ENCODE measurements around the gene TBC1D16.

Gene TBC1D16

GRCh38 chr17:80035687-80035936, at the start of gene TBC1D16:
Gene TBC1D16 (minus strand): TSS chr17:80035872. CDS start chr17:80013547, 22,325 bp downstream.
- Histone ChIP-seq H3K27me3 (replicated peaks; ENCODE audit: control insufficient read depth, insufficient read depth, low read length) (no peaks in the 10 kb centered on the region), H3K9me3 (ENCODE audit: control insufficient read depth, low read length) (no peaks in the 10 kb centered on the region), H3K4me3 (ENCODE audit: low read length) (peak within 1 kb of the TSS; percentile 95), H3K9ac (ENCODE audit: low read length) (peak within 1 kb of the TSS; percentile 98), H3K4me1 (ENCODE audit: control insufficient read depth, insufficient read depth, low read length) (peaks cover 40% of the 10 kb centered on the region), H3K36me3 (ENCODE audit: control insufficient read depth, insufficient read depth, low read length, severe bottlenecking) (peaks cover 5% of the 10 kb centered on the region)
- no peak for DNase-seq (ENCODE audit: low read depth)

- no peaks in the 10 kb centered on the region for H3K36me3 ChIP-seq (ENCODE audit: control insufficient read depth, insufficient read depth, low read length, severe bottlenecking)
- no peaks in the 10 kb centered on the region for H3K9me3 ChIP-seq (ENCODE audit: control insufficient read depth, low read length)
- H3K4me1 ChIP-seq (ENCODE audit: control insufficient read depth, insufficient read depth, low read length) = peaks cover 8% of the 10 kb centered on the region
- peaks cover 10% of the 10 kb centered on the region for H3K27me3 ChIP-seq (replicated peaks; ENCODE audit: control insufficient read depth, insufficient read depth, low read length)
- no peak for DNase-seq (ENCODE audit: low read depth)
- H3K9ac ChIP-seq (ENCODE audit: low read length) = no peak overlapping the region
- H3K4me3 ChIP-seq (ENCODE audit: low read length) = no peak overlapping the region
These were observed 49.1 kb upstream of the TBC1D16 start for GRCh38 chr17:80084773-80085172.

- Histone ChIP-seq H3K36me3 (ENCODE audit: control insufficient read depth, insufficient read depth, low read length, severe bottlenecking) (no peaks in the 10 kb centered on the region), H3K9me3 (ENCODE audit: control insufficient read depth, low read length) (no peaks in the 10 kb centered on the region), H3K27me3 (replicated peaks; ENCODE audit: control insufficient read depth, insufficient read depth, low read length) (peaks cover 10% of the 10 kb centered on the region), H3K4me1 (ENCODE audit: control insufficient read depth, insufficient read depth, low read length) (peaks cover 8% of the 10 kb centered on the region), H3K4me3 (ENCODE audit: low read length) (no peak overlapping the region), H3K9ac (ENCODE audit: low read length) (peak overlapping the region; percentile 66)
- DNase-seq (ENCODE audit: low read depth) = no peak
These were observed 47.5 kb upstream of the TBC1D16 start for GRCh38 chr17:80083136-80083661.

- Histone ChIP-seq H3K4me1 (ENCODE audit: control insufficient read depth, insufficient read depth, low read length) (peaks cover 8% of the 10 kb centered on the region), H3K9ac (ENCODE audit: low read length) (peak overlapping the region; percentile 66), H3K27me3 (replicated peaks; ENCODE audit: control insufficient read depth, insufficient read depth, low read length) (peaks cover 9% of the 10 kb centered on the region), H3K36me3 (ENCODE audit: control insufficient read depth, insufficient read depth, low read length, severe bottlenecking) (no peaks in the 10 kb centered on the region), H3K4me3 (ENCODE audit: low read length) (peak overlapping the region; percentile 50), H3K9me3 (ENCODE audit: control insufficient read depth, low read length) (no peaks in the 10 kb centered on the region)
- DNase-seq (ENCODE audit: low read depth) = peak; percentile 91
These were observed 46.9 kb upstream of the TBC1D16 start for GRCh38 chr17:80082403-80083135.

- Histone ChIP-seq H3K27me3 (replicated peaks; ENCODE audit: control insufficient read depth, insufficient read depth, low read length) (no peaks in the 10 kb centered on the region), H3K9ac (ENCODE audit: low read length) (no peak overlapping the region), H3K9me3 (ENCODE audit: control insufficient read depth, low read length) (peaks cover 2% of the 10 kb centered on the region), H3K36me3 (ENCODE audit: control insufficient read depth, insufficient read depth, low read length, severe bottlenecking) (no peaks in the 10 kb centered on the region), H3K4me1 (ENCODE audit: control insufficient read depth, insufficient read depth, low read length) (peaks cover 8% of the 10 kb centered on the region), H3K4me3 (ENCODE audit: low read length) (no peak overlapping the region)
- DNase-seq (ENCODE audit: low read depth) = no peak
These were observed 45.9 kb upstream of the TBC1D16 start for GRCh38 chr17:80081596-80081995.

GRCh38 chr17:80080081-80080480, 44.4 kb upstream of the TBC1D16 start:
- Histone ChIP-seq H3K4me1 (ENCODE audit: control insufficient read depth, insufficient read depth, low read length) (peaks cover 8% of the 10 kb centered on the region), H3K4me3 (ENCODE audit: low read length) (no peak overlapping the region), H3K27me3 (replicated peaks; ENCODE audit: control insufficient read depth, insufficient read depth, low read length) (no peaks in the 10 kb centered on the region), H3K9me3 (ENCODE audit: control insufficient read depth, low read length) (peaks cover 2% of the 10 kb centered on the region), H3K9ac (ENCODE audit: low read length) (no peak overlapping the region), H3K36me3 (ENCODE audit: control insufficient read depth, insufficient read depth, low read length, severe bottlenecking) (no peaks in the 10 kb centered on the region)
- peak; percentile 31 for DNase-seq (ENCODE audit: low read depth)

- no peak overlapping the region for H3K9ac ChIP-seq (ENCODE audit: low read length)
- peaks cover 34% of the 10 kb centered on the region for H3K4me1 ChIP-seq (ENCODE audit: control insufficient read depth, insufficient read depth, low read length)
- no peaks in the 10 kb centered on the region for H3K36me3 ChIP-seq (ENCODE audit: control insufficient read depth, insufficient read depth, low read length, severe bottlenecking)
- no peak overlapping the region for H3K4me3 ChIP-seq (ENCODE audit: low read length)
- no peak for DNase-seq (ENCODE audit: low read depth)
- peaks cover under 1% of the 10 kb centered on the region for H3K9me3 ChIP-seq (ENCODE audit: control insufficient read depth, low read length)
- no peaks in the 10 kb centered on the region for H3K27me3 ChIP-seq (replicated peaks; ENCODE audit: control insufficient read depth, insufficient read depth, low read length)
These were observed 36.7 kb upstream of the TBC1D16 start for GRCh38 chr17:80072410-80072809.

GRCh38 chr17:80071116-80071841, 35.6 kb upstream of the TBC1D16 start:
- Histone ChIP-seq H3K9me3 (ENCODE audit: control insufficient read depth, low read length) (no peaks in the 10 kb centered on the region), H3K27me3 (replicated peaks; ENCODE audit: control insufficient read depth, insufficient read depth, low read length) (no peaks in the 10 kb centered on the region), H3K9ac (ENCODE audit: low read length) (peak overlapping the region; percentile 83), H3K4me1 (ENCODE audit: control insufficient read depth, insufficient read depth, low read length) (peaks cover 34% of the 10 kb centered on the region), H3K36me3 (ENCODE audit: control insufficient read depth, insufficient read depth, low read length, severe bottlenecking) (no peaks in the 10 kb centered on the region), H3K4me3 (ENCODE audit: low read length) (peak overlapping the region; percentile 75)
- no peak for DNase-seq (ENCODE audit: low read depth)

GRCh38 chr17:80070375-80071115, 34.9 kb upstream of the TBC1D16 start:
- no peaks in the 10 kb centered on the region for H3K27me3 ChIP-seq (replicated peaks; ENCODE audit: control insufficient read depth, insufficient read depth, low read length)
- DNase-seq (ENCODE audit: low read depth) = no peak
- peak overlapping the region; percentile 75 for H3K4me3 ChIP-seq (ENCODE audit: low read length)
- H3K9me3 ChIP-seq (ENCODE audit: control insufficient read depth, low read length) = no peaks in the 10 kb centered on the region
- no peaks in the 10 kb centered on the region for H3K36me3 ChIP-seq (ENCODE audit: control insufficient read depth, insufficient read depth, low read length, severe bottlenecking)
- H3K9ac ChIP-seq (ENCODE audit: low read length) = peak overlapping the region; percentile 83
- peaks cover 34% of the 10 kb centered on the region for H3K4me1 ChIP-seq (ENCODE audit: control insufficient read depth, insufficient read depth, low read length)

- peak; percentile 68 for DNase-seq (ENCODE audit: low read depth)
- no peaks in the 10 kb centered on the region for H3K27me3 ChIP-seq (replicated peaks; ENCODE audit: control insufficient read depth, insufficient read depth, low read length)
- peak overlapping the region; percentile 8 for H3K4me3 ChIP-seq (ENCODE audit: low read length)
- no peaks in the 10 kb centered on the region for H3K36me3 ChIP-seq (ENCODE audit: control insufficient read depth, insufficient read depth, low read length, severe bottlenecking)
- H3K4me1 ChIP-seq (ENCODE audit: control insufficient read depth, insufficient read depth, low read length) = peaks cover 46% of the 10 kb centered on the region
- no peaks in the 10 kb centered on the region for H3K9me3 ChIP-seq (ENCODE audit: control insufficient read depth, low read length)
- H3K9ac ChIP-seq (ENCODE audit: low read length) = peak overlapping the region; percentile 3
These were observed 32.9 kb upstream of the TBC1D16 start for GRCh38 chr17:80068301-80069222.
